HG03521 (cell line): Measurements from ENCODE around the gene USP49.

ENCODE experiments used
- ATAC-seq: cut with Tn5 transposase; IDR thresholded peaks from one replicate; pipeline ENCODE4 v1.9.1; 2021; ENCODE audit warnings: mild to moderate bottlenecking, moderate library complexity; ENCODE audit not compliant: unreplicated experiment

Gene USP49

DNA sequence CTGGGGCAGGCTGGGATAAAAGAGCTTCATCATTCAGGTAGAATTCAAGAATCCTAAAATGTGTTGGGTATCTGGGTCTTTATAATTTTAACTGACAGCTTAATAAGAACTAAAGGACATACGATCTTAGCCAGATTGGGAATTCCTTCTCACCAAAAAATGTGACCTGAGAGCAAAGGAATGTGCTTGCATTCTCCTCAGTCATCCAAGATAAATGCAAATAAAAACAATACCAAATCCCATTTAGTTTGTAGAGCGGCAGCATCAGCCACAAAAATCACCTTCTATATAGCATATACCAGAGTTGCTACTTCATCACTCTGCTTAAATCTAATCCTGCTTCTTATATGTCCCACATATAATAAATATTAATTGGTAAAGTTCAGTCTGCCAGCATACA is 16.9 kb downstream of the USP49 start:
- no peak for ATAC-seq

DNA sequence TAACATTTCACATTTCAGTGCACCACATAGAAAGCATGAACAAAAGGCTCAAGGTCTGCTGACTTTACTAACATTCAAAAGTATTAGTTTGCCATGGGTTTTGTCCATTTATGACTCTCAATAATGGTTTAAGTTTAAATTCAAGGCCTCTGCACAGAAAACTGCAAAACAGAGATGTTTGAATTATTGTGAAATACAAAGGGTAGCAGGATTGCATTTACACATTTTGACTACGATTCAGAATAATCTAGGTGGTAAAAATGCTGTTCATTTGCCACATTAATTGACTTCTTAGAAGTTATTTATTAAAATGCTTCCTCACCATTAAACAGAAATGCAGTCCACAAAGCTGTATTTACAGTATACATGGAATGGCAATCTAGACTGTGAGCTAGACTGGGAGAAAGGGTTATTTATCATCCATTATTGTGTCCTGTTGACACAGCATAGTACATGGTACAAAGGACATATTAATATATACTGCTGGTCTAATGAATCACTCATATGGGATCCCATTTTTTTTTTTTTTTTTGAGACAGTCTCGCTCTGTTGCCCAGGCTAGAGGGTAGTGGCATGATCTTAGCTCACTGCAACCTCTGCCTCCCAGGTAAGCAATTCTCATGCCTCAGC is 18.0 kb downstream of the USP49 start:
- ATAC-seq, result no peak

DNA sequence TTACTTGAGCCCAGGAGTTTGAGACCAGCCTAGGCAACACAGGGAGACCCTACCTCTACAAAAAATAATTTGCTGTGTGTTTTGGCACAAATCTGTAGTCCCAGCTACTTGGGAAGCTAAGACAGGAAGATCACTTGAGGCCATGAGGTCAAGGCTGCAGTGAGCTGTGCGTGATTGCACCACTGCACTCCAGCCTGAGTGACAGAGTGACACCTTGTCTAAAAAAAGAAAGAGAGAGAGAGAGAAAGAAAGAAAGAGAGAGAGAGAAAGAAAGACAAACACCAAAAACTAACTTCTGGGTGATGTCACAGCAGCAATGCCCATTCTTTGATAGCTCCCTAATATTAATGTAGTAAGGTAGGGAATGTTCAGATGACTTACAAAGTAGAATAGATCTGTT is 20.4 kb downstream of the USP49 start:
- ATAC-seq, result no peak

DNA sequence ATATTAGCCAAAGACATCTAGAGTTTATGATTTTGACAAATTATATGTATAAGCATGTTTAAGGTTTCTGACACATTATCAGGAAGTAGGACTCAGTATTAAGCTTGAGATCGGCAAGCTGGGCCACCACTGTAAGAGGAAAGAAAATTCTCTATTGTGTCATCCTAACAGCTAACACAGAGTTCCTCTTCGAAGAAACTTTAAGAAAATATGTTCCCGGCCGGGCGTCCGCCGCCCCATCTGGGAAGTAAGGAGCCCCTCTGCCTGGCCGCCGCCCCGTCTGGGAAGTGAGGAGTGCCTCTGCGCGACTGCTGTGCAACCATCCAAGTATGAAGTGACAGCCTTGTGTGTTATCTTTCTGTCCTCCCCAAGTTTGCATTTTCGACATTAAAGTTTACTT is 23.0 kb downstream of the USP49 start:
- ATAC-seq, result no peak

DNA sequence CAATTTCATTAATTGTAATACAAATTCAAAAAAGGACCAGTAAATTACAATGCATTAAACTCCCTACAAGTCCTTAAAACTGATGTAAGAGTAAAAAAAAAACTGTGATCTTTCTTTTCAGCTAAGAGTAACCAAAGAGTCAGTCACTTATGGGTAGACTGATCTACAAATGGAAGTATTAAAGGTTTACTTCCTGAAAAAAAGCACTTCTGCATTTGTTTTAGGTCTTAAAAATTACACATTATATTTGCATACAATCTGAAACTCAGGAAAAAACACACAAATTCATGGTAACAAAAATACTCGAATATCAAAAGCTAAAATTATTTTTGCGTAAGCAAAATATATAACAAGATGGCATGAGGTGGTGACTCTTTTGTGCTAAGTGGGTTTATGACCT is 23.5 kb downstream of the USP49 start:
- no peak for ATAC-seq

DNA sequence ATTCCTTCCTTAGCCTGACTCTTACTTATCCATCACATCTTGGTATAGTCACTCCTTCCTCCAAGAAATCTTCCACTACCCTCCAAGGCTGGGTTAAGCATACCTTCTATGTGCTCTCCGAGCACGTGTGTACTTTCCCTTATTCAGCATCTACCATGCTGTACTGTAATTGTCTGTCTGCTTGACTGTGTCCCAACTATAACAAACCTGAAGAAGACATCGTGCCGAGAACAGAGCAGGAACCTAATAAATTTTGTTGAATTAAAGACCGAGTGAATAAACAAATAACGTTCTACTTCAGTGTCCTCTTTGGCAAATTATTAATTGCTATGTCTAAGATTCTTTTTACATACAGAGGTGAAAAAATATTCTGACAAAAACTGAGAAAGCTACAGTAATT is 35.8 kb downstream of the USP49 start:
- no peak for ATAC-seq

DNA sequence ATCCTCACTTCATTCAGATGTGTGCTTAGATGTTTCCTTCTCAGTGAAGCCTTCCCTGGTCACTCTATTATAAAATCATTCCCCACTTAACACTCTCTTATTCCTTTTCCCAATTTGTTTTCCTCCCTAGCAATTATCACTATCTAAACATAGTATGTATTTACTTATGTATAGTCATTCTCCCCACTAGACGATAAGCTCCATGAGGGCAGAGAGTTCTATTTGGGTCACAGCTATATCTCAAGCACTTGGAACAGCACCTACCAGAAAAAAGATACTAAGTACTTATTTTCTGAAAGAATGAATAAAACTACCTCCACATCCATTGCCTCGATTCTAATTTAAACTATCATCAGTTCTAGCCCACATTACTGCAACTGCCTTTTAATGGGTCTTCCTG is 36.5 kb downstream of the USP49 start:
- ATAC-seq, result no peak

DNA sequence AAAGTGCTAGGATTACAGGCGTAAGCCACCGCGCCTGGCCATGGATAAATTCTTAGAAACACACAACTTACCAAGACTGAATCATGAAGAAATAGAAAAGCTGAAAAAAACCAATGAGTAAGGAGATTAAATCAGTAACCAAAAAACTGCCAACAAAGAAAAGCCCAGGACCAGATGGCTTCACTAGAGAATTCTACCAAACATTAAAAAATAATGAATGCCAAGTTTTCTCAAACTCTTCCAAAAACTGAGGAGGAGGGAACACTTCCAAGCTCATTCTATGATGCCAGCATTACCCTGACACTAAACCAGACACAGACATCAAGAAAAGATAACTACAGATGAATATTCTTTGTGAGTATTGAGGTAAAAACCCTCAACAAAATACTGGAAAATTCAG is 44.3 kb downstream of the USP49 start:
- no peak for ATAC-seq

DNA sequence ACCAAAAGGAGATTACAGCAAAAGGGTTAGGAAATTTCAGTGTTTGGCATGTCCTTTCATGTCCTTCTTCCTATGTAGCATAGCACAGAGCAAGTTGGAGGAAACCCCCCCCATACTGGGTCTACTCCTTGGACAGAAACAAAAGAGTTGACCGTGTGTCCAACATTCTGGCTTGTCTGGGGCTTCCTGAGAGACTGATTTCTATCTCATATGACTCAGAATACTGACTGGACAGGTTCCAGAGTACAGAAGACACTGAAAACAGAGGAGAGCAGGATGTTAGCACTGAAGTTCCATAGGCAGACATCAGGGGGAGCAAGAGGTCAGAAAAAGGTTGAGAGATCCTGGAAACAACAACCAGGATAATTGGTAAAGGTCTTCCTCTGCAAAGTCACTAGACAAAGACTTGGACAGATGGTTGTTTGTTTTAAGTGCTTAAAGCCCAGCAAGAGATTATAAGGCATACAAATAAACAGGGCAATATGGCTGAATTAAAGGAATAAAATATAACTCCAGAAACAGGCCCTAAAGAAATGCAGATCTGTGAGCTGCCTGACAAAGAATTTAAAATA is 48.4 kb downstream of the USP49 start:
- no peak for ATAC-seq

DNA sequence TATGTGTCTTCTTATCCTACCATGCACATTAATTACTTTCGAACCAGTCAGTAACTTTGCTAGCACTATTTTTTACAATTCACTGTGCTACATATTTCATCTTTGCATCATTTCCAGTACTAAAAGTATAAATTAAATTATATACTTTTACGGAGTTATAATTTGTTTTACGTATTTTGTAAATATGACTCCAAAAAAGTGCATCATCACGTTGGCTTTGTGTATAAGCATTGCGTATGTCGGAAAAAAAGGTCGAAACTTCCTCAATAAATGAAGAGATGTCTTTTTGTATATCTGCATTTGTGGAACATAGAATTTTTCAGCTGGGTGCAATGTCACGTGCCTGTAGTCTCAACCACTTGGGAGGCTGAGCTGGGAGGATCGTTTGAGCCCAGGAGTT is 52.0 kb downstream of the USP49 start:
- ATAC-seq, result no peak

DNA sequence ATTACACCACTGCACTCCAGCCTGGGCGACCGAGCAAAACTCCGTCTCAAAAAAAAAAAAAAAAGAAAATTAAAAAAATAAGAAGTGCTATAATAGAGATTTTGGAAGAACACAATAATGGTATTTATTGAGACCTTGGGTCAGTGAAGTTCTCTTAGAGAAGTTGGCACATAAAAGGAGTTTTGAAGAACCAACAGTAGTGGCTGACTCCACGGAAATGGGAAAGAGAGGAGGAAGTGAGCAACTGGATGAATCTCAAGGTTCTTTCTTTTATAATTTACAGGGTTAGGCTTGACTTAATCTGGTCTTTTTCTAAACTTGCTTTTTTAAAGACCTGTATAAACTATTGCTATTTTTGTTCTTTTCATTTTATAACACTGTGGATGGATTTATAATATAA is 54.8 kb downstream of the USP49 start:
- no peak for ATAC-seq

DNA sequence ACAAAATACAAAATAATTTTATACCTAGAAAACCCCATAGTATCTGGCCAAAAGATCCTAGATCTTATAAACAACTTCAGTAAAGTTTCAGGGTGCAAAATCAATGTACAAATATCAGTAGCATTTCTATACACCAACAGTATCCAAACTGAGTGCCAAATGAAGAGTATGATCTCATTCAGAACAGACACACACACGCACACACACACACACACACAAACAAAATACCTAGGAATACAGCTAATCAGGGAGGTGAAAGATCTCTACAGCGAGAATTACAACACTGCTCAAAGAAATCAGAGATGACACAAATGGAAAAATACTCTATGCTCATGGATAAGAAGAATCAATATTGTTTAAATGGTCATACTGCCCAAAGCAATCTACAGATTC is 58.5 kb downstream of the USP49 start:
- no peak for ATAC-seq

DNA sequence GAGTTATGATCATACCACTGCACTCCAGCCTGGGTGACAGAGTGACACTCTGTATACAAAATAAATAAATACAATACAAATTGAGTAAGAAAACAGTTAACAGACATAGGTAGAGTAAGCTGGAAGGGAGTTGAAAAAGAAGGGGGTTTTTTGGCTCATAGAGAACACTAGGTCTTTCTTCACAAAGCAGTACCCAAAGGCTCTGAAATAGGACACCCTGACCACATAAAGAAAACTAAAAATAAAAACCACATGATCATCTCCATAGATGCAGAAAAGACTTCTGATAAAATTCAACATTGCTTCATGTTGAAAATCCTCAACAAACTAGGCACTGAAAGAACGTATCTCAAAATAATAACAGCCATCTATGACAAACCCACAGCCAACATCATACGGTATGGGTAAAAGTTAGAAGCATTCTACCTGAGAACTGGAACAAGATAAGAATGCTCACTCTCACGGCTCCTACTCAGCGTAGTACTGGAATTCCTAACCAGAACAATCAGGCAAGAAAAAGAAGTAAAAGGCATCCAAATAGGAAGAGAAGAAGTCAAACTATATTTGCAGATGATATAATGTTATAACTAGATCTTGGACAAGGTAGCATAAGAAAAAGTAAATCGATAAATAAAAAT is 59.0 kb downstream of the USP49 start:
- ATAC-seq, result no peak

DNA sequence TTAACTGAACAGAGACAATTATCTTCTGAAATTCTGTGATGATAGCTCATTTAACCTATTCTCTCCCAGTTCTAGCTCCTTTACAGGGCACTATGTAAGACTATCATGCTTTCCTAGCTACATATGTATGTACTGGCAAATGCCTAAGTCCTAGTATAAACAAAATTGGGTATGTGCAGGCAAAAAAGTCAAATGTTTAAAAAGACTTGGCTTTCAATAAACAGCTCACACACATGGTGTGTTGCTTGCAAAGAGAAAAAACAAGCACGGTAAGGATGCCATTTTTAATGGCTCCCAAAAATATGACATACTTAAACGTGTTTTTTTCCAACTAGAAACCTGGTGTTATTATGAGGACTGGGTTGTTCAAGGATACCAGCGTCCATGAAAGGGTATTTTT is 62.9 kb downstream of the USP49 start:
- ATAC-seq, result no peak

DNA sequence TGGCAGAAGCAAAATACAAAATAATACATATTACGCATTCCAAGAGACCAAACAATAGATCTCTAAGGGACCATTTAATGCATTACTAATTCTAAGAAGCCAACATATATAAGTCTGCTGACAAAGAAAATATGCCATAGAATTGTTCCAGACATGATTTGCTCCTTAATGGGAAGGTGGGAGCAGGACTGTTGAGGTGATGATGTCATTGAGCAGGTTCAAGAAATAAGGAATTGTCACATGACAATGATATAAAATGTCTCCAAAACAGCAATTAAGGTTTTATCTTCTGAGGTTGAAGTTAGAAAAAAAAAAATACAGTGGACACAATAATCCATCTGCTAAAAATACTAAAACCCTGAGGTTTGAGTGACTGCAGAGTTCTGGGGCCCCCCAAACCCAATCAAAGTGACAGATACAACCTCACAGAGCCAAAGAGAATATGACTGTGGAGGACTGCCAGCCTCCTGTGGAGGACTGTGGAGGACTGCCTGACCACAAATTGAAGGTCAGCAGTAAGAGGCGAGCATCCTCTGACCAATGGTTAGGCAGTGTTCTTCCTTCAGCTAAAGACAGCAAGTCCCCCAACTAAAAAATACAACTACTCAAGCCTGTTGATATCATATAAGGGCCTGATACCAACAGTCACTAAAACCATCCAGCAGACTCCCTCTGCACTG is 68.7 kb downstream of the USP49 start:
- ATAC-seq, result no peak

DNA sequence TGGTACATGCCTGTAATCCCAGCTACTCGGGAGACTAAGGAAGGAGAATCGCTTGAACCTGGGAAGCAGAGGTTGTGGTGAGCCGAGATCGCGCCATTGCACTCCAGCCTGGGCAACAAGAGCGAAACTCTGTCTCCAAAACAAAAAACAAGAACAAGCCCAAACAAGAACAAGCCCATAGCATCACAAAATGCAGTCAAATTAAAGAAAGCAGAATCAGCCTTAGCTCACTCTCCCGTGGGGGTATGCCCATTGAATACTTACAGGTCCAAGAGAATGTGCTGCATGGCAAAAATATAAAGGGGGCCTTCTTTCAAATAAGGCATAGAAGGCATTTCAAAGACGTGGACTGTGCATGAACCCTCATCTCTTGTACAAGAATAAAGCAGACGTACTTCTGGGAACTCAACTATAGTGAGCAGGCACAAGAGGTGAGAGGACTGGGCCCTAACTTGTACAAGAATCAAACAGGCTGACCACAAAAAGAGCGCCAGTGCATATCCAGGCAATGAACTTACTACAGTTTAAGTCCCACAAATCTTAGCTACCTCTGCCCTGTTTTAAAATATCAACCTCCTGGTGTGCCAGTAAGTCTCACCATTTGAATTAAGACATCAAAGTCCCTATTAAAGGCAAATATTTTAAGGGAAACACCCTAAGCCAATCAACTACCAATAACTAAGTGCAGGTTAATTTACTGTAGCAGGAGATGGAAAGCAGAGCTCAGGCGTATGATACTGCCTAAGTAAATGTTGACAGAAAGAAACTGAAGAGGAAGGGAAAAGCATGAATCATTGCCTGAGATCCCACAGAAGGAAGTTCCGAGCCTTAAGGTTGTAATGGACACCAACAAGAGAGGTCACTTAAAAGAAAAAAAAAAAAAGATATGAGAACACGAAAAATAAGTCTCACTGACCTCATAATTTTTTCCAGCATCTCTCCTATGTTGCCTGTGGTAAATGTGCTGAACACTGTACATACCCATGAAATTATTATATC is 70.3 kb downstream of the USP49 start:
- ATAC-seq, result no peak

DNA sequence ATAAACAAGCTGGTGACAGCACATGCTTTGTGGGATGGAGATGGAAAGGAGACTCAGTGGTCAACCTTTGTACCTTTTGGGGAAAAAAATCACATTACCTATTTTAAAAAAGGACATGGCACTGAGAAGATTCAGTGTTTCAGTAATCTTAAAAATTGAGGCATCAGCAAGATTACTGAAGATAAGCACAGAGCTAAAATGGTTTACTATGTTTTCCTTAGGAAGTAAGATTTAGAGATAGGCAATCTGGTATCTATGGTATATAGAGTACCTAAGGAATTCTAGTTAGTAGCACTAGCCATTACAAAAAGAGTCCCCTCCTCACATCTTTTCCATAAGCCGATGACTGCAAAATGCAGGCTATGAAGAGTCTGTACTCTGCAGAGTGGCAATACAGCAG is 72.0 kb downstream of the USP49 start:
- no peak for ATAC-seq

DNA sequence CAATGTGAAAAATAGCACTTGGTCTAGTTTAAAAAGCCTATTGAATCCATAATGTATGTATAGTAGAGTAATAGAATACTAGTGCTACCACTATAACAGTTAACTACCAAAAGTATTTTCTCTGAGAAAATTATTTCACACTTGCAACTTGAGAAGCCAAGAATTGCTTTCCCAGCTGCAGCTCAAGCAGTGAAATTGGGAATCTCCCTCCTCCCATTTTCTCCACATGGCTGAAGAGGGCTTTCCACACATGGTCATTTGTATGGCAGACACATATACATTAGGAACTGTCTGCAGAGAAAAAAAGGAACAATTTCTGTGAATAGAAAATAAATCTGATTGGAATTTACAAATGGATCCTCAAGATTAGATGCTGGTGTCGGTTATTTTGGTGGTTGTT is 73.2 kb downstream of the USP49 start:
- no peak for ATAC-seq

DNA sequence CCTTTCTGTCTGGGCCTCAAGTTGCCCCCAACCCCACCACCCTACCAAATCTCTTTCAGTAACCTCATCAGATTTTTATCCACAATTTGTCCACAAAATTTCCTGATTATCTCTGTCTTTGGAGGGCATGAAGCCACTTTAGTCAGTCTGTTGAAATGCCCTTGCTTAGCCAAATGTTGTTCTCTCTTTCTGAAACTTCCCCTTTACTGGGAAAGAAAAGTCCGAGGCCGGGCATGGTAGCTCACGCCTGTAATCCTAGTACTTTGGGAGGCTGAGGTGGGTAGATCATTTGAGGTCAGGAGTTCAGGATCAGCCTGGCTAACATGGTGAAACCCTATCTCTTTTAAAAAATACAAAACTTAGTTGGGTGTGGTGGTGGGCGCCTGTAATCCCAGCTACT is 73.9 kb downstream of the USP49 start:
- no peak for ATAC-seq

DNA sequence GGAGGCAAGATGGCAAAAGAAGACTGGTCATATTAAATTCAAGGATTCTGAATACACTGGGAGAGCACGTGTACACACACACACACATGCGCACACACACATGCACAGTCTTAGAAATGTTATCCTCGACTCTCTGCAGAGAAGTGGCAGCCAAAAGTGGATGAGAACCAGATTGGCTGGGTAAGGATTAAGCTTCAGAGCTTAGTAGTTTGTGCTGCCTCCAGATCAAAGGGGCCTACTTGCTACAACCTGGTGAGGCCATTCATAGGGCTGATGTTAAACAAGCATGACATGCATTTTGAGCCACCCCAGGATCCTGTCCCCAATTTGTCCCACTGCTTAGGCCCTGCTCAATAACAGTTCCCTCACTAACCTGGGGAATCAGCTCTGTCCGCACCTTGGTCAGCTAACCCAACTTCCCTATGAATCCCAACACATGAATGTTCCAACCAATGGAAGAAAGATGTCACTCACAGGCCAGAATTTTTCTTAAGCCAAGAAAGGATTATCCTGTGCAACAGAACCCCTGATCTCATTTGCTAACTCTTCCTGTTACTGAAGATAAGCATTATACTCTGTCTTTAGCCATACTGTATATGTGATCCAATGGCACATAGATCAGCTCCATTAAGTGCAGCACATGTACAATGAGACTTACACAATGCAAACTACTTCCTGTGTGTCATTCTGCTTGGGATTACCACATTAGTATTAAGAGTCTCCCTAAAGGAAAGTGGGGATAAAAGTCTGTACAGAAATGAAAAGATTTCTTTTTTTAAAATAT is 76.7 kb downstream of the USP49 start:
- no peak for ATAC-seq
